Measurements from ENCODE around the gene PPP1R12A.

DNA sequence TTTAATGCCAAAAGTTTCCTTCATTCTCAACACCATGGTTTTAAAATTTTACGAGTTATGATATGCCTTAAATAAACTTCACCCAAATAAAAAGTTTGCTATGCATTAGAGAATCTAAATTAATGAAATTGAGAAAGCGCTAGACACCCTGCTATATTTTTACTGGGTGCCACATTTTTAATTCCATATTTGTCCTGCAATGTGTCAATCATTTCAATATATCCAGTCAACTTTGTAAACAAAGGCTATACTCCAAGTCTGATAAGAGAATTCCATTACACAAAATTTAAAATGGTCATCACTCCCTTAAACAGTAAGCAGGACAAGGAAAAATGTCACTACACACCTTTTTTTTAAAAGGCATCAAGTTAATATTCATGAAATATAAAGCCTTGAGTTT is 1.9 kb downstream of the PPP1R12A start:
- TF ChIP-seq, protein P1, sequence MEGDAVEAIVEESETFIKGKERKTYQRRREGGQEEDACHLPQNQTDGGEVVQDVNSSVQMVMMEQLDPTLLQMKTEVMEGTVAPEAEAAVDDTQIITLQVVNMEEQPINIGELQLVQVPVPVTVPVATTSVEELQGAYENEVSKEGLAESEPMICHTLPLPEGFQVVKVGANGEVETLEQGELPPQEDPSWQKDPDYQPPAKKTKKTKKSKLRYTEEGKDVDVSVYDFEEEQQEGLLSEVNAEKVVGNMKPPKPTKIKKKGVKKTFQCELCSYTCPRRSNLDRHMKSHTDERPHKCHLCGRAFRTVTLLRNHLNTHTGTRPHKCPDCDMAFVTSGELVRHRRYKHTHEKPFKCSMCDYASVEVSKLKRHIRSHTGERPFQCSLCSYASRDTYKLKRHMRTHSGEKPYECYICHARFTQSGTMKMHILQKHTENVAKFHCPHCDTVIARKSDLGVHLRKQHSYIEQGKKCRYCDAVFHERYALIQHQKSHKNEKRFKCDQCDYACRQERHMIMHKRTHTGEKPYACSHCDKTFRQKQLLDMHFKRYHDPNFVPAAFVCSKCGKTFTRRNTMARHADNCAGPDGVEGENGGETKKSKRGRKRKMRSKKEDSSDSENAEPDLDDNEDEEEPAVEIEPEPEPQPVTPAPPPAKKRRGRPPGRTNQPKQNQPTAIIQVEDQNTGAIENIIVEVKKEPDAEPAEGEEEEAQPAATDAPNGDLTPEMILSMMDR (conservative IDR thresholded peaks at IDR 0.05; ENCODE audit: low read length), result no peak
- TF ChIP-seq EZH2phosphoT487 (IDR thresholded peaks at IDR 0.05; ENCODE audit: borderline replicate concordance, low read depth, low read length), result no peak
